ENCODE results near the gene GAREM1.

- TF ChIP-seq, protein P1, sequence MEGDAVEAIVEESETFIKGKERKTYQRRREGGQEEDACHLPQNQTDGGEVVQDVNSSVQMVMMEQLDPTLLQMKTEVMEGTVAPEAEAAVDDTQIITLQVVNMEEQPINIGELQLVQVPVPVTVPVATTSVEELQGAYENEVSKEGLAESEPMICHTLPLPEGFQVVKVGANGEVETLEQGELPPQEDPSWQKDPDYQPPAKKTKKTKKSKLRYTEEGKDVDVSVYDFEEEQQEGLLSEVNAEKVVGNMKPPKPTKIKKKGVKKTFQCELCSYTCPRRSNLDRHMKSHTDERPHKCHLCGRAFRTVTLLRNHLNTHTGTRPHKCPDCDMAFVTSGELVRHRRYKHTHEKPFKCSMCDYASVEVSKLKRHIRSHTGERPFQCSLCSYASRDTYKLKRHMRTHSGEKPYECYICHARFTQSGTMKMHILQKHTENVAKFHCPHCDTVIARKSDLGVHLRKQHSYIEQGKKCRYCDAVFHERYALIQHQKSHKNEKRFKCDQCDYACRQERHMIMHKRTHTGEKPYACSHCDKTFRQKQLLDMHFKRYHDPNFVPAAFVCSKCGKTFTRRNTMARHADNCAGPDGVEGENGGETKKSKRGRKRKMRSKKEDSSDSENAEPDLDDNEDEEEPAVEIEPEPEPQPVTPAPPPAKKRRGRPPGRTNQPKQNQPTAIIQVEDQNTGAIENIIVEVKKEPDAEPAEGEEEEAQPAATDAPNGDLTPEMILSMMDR (IDR thresholded peaks at IDR 0.05): no peak
- TF ChIP-seq EZH2phosphoT487 (IDR thresholded peaks at IDR 0.05): no peak
Observed at GRCh38 chr18:32343634-32344033, 127.0 kb downstream of the GAREM1 start.

Measured in neural progenitor cell (in vitro differentiated cells).